Spleen (tissue), 11 donors: ENCODE data around the gene KIF14. TPM values are rescaled to one million over a fixed set of nuclear protein-coding genes. Genes with fewer than 3 reads are reported as not detected.

Experiments used
- DNase-seq: peaks from one replicate; pipeline ENCODE4 v3.0.0-alpha.2; 2020
- H3K27ac ChIP-seq, 8 donors: fragments of 200-600 bp; sonication (generic) in 7 of 8; 1 replicate in 4 of 8; 2 replicates in 4 of 8; pipeline versions ENCODE4 v1.5.0 to v1.8.0; 2016 to 2021; ENCODE audit warnings: inconsistent platforms in 4 of 8, mild to moderate bottlenecking in 4 of 8, moderate library complexity in 1 of 8
- H3K27me3 ChIP-seq, 7 donors: fragments of 200-600 bp; sonication (generic) in 6 of 7; replicated peaks in 1 of 7; 1 replicate in 4 of 7; 2 replicates in 3 of 7; pipeline versions ENCODE4 v1.5.0 to v1.8.0; 2016 to 2021; ENCODE audit warnings: inconsistent platforms in 3 of 7, mild to moderate bottlenecking in 1 of 7
- H3K36me3 ChIP-seq, 6 donors: fragments of 200-600 bp; sonication (generic) in 5 of 6; 1 replicate in 4 of 6; 2 replicates in 2 of 6; pipeline versions ENCODE4 v1.5.0 to v1.8.0; 2016 to 2021; ENCODE audit warnings: inconsistent platforms in 2 of 6
- H3K4me1 ChIP-seq, 6 donors: fragments of 200-600 bp; sonication (generic) in 5 of 6; 1 replicate in 3 of 6; 2 replicates in 3 of 6; pipeline versions ENCODE4 v1.5.0 to v1.8.0; 2016 to 2021; ENCODE audit warnings: inconsistent platforms in 3 of 6
- H3K4me3 ChIP-seq, 8 donors: fragments of 200-600 bp; sonication (generic) in 7 of 8; 1 replicate in 4 of 8; 2 replicates in 4 of 8; pipeline versions ENCODE4 v1.5.0 to v1.8.0; 2016 to 2021; ENCODE audit warnings: inconsistent platforms in 4 of 8, mild to moderate bottlenecking in 4 of 8, moderate library complexity in 2 of 8
- H3K9me3 ChIP-seq, 8 donors: fragments of 200-600 bp; sonication (generic) in 7 of 8; 1 replicate in 4 of 8; 2 replicates in 4 of 8; pipeline versions ENCODE4 v1.5.0 to v1.8.0; 2016 to 2021; ENCODE audit warnings: inconsistent platforms in 4 of 8
- POLR2A ChIP-seq, 3 donors: fragments of 450-650 bp; IDR thresholded peaks; one replicate each; pipeline ENCODE4 v1.5.1; 2017; ENCODE audit warnings: antibody characterized with exemption in 3 of 3, mild to moderate bottlenecking in 1 of 3
- POLR2AphosphoS5 ChIP-seq, 3 donors: sonication (generic); formaldehyde crosslinking; IDR thresholded peaks; one replicate each; pipeline ENCODE4 v1.5.1; 2017; ENCODE audit warnings: antibody characterized with exemption in 3 of 3
- WGBS, 5 donors: extraction: QIAGEN DNeasy Blood & Tissue Kit in 3 of 5; methylation state at CpG; one replicate each; pipeline versions ENCODE4 v1.1.5 to v1.1.7; 2013 to 2018; 5-methylcytosine and 5-hydroxymethylcytosine counted together
- intact Hi-C: fragments of 100-400 bp; cut with DNase I; formaldehyde crosslinking; loops from one replicate; pipeline ENCODE4 v1.15.0; 2023; ENCODE audit warnings: low total_unique reads
- polyA plus RNA-seq, 3 donors: library from polyadenylated mRNA; stranded (reverse); fragments of 200-250 nt; gene quantifications; one replicate each; pipeline ENCODE4 v1.2.1, GENCODE V29; 2013
- total RNA-seq, 7 donors: library from RNA; depleted of rRNA in 3 of 7; stranded (reverse); fragments of >200 nt in 3 of 7; fragmentation: NEBNext Ultra II Directional in 4 of 7; extraction: Animal tissue kit (Norgen Biotek cat#: 25700) in 4 of 7; gene quantifications; one replicate each; pipeline versions ENCODE4 v1.1.0 to v1.2.1, GENCODE V29; 2016 to 2021
- TF ChIP-seq, protein P1 (sequence below), 11 experiments: fragments of 200-600 bp in 7 of 11; fragments of 450-650 bp in 4 of 11; sonication (generic) in 4 of 11; IDR thresholded peaks in 8 of 11; conservative IDR thresholded peaks in 3 of 11; 1 replicate in 7 of 11; 2 replicates in 4 of 11; pipeline versions ENCODE4 v1.4.0 to v1.8.0; 2016 to 2021; ENCODE audit warnings: antibody characterized with exemption in 11 of 11, inconsistent platforms in 4 of 11, mild to moderate bottlenecking in 1 of 11
- donor health status: healthy with polysubstance abuse.
- donor health status: DM: no; HTN: no; CAD: no; lungs with moderate emphysema.
- donor health status: DM: no; HTN: no; CAD: no.
- donor health status: Bipolar disorder and iron deficiency.
- donor health status: healthy.
- donor health status: DM: no; HTN: no; CAD: no.
- donor health status: DM: yes; HTN: yes; CAD: no.

KIF14 gene
- total and polyA plus RNA-seq, 10 donors = 0.09 to 3.3 (median 0.70) TPM

DNA sequence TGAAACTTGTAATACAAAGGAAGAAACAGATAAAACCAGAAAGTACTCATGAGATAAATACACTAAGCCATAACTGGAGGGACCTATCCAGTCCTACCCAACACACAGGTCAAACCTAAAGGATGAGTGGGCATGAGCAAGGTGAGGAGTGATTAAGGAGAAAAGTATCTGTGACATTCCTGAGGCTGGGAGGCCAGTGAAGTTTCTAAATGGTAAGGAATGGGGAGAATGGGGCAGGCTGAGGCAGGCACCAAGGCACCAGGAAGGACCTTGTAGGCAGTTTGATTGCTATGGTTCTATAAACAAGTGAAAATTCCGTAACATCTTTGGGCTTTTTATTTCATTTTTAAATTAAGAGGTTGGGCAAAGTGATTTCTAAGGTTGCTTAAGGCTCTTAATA, 38.7 kb upstream of the KIF14 start:
- intact Hi-C loops = no loop called here
- Histone ChIP-seq H3K27ac (no peak overlapping the region), H3K27me3 (no peaks in the 10 kb centered on the region), H3K9me3 (no peaks in the 10 kb centered on the region), H3K4me1 (peaks cover 0 to 39% (median 11%) of the 10 kb centered on the region in 6 donors), H3K4me3 (no peak overlapping the region), H3K36me3 (peaks cover 0 to 100% (median 76%) of the 10 kb centered on the region in 6 donors)
- WGBS, 5 donors = 93 to 100% (median 98%) methylated on average over 1 of the region's 1 CpG
- TF ChIP-seq POLR2A (IDR thresholded peaks at IDR 0.05) = no peak
- TF ChIP-seq POLR2AphosphoS5 (IDR thresholded peaks at IDR 0.05) = no peak
- TF ChIP-seq, protein P1, sequence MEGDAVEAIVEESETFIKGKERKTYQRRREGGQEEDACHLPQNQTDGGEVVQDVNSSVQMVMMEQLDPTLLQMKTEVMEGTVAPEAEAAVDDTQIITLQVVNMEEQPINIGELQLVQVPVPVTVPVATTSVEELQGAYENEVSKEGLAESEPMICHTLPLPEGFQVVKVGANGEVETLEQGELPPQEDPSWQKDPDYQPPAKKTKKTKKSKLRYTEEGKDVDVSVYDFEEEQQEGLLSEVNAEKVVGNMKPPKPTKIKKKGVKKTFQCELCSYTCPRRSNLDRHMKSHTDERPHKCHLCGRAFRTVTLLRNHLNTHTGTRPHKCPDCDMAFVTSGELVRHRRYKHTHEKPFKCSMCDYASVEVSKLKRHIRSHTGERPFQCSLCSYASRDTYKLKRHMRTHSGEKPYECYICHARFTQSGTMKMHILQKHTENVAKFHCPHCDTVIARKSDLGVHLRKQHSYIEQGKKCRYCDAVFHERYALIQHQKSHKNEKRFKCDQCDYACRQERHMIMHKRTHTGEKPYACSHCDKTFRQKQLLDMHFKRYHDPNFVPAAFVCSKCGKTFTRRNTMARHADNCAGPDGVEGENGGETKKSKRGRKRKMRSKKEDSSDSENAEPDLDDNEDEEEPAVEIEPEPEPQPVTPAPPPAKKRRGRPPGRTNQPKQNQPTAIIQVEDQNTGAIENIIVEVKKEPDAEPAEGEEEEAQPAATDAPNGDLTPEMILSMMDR (IDR thresholded peaks at IDR 0.05 in 8 of 11, conservative IDR thresholded peaks at IDR 0.05 in 3 of 11) = no peak
- no peak for DNase-seq

DNA sequence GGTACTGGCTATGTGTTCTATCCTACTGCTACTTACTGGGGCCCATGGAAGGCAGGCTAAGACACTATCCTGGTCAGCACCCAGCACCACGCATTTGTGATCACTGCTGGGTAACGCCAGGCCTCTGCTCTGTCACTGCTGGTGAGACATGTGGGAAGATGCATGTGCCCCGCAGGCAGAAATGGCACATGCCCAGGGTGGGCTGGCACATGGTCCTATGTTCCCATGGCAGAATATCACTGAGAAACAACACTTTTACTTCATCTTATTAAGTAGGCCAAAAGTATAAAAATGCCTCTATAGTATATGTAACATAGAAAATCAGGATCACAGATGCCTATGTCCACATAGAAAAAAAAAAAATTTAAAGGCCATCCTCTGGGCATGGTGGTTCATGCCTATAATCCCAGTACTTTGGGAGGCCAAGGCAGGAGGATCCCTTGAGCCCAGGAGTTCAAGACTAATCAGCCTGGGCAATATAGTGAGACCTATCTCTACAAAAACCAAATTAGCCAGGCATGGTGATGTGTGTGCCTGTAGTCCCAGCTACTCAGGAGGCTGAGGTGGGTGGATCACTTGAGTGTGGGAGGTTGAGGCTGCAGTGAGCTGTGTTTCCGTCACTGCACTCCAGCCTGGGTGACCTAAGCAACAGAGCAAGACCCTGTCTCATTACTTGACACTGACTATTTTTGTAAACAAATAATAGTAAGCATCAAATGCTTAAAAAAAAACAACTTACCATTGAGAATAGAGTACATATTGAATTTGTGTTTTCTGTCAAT, 37.7 kb upstream of the KIF14 start:
- TF ChIP-seq, protein P1 (IDR thresholded peaks at IDR 0.05 in 8 of 11, conservative IDR thresholded peaks at IDR 0.05 in 3 of 11) = no peak
- TF ChIP-seq POLR2AphosphoS5 (IDR thresholded peaks at IDR 0.05) (no peak), POLR2A (IDR thresholded peaks at IDR 0.05) (no peak)
- Histone ChIP-seq H3K4me1 (peaks cover 0 to 30% (median 3%) of the 10 kb centered on the region in 6 donors), H3K4me3 (no peak overlapping the region), H3K36me3 (peaks cover 0 to 100% (median 75%) of the 10 kb centered on the region in 6 donors), H3K9me3 (no peaks in the 10 kb centered on the region), H3K27me3 (no peaks in the 10 kb centered on the region), H3K27ac (no peak overlapping the region)
- WGBS, 5 donors = 86 to 97% (median 94%) methylated on average over 4 of the region's 4 CpGs
- intact Hi-C loops = no loop called here
- DNase-seq = no peak

GRCh38 chr1:200654660-200655059, 34.1 kb upstream of the KIF14 start:
- TF ChIP-seq POLR2A (IDR thresholded peaks at IDR 0.05) (no peak), POLR2AphosphoS5 (IDR thresholded peaks at IDR 0.05) (no peak)
- TF ChIP-seq, protein P1 (IDR thresholded peaks at IDR 0.05 in 8 of 11, conservative IDR thresholded peaks at IDR 0.05 in 3 of 11) = no peak
- no peaks in the 10 kb centered on the region for H3K9me3 ChIP-seq
- H3K4me3 ChIP-seq = no peak overlapping the region
- intact Hi-C loops = no loop called here
- peaks cover 0 to 100% (median 50%) of the 10 kb centered on the region in 6 donors for H3K36me3 ChIP-seq
- no peak for DNase-seq
- WGBS, 5 donors = 75 to 87% (median 82%) methylated on average over 5 of the region's 5 CpGs
- no peaks in the 10 kb centered on the region for H3K27me3 ChIP-seq
- peaks cover 0 to 16% (median 0%) of the 10 kb centered on the region in 6 donors for H3K4me1 ChIP-seq
- no peak overlapping the region for H3K27ac ChIP-seq

- Histone ChIP-seq H3K27me3 (no peaks in the 10 kb centered on the region), H3K36me3 (peaks cover 0 to 100% (median 54%) of the 10 kb centered on the region in 6 donors), H3K9me3 (no peaks in the 10 kb centered on the region), H3K4me1 (peaks cover 0 to 16% (median 0%) of the 10 kb centered on the region in 6 donors), H3K4me3 (no peak overlapping the region), H3K27ac (no peak overlapping the region)
- intact Hi-C loops = no loop called here
- no peak for DNase-seq
- 28 to 44% (median 29%) methylated on average over 5 of the region's 5 CpGs for WGBS, 5 donors
- no peak for TF ChIP-seq POLR2A (IDR thresholded peaks at IDR 0.05)
These were observed 32.5 kb upstream of the KIF14 start for GRCh38 chr1:200653022-200653462.
